ENCODE results near the gene DBP. TPM values are rescaled to one million over a fixed set of nuclear protein-coding genes. Genes with fewer than 3 reads are reported as not detected.

DBP gene
- total and polyA plus RNA-seq, 10 of the 15 experiments (the other 5 are each of a cell fraction or from before 2014, with no cell fraction given) = 2.0 to 10.6 (median 6.9) TPM

DNA sequence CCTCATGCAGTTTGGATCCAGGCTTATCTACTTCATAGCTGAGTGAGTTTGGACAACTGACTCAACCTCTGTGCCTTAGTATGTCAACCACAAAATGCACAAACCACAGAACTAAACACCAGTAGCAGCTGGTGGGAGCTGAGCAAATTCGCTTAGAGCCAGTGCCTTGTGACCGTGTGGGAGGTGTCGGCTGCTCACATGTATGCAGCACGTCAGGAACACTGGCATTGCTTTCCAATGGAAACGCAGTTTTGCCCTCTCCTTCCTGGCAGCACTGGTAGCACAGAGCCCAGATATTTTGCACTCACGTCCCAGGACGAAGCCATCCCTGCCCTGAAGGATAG lies 43.9 kb upstream of the DBP start:
- ATAC-seq (peak; percentile 67), FAIRE-seq (no peak), DNase-seq (ENCODE audit: low read depth, low spot score) (no peak)
- whole genome bisulfite sequencing (ENCODE audit: insufficient coverage, insufficient replicate concordance, low lambda C conversion rate, missing lambda C conversion rate) = 14% methylated on average over 7 of the region's 7 CpGs
- RAD21 ChIA-PET (ENCODE audit: unreplicated experiment) = no interaction called here
- SMC1A ChIA-PET (ENCODE audit: uncharacterized antibody, unreplicated experiment) = no interaction called here
- no peaks in the 10 kb centered on the region for H3K9me3 ChIP-seq (replicated peaks; ENCODE audit: control insufficient read depth, insufficient read depth, low read length)
- peaks cover 0 to 2% of the 10 kb centered on the region in 2 experiments; a peak in 2 of 4 replicates for H3K27me3 ChIP-seq (replicated peaks in 1 of 2; ENCODE audit: control insufficient read depth in 2 of 2, insufficient read depth in 2 of 2, low read length in 1 of 2)
- H4K20me1 ChIP-seq (ENCODE audit: control insufficient read depth, insufficient read depth) = no peaks in the 10 kb centered on the region
- BruUV-seq (replicated peaks) = no TSS peak
- H3K9ac ChIP-seq (ENCODE audit: control insufficient read depth, insufficient read depth, low read length) = no peak overlapping the region
- H2AFZ ChIP-seq (ENCODE audit: control insufficient read depth, low read depth, low read length) = no peak overlapping the region
- H3K4me2 ChIP-seq (ENCODE audit: control insufficient read depth, insufficient read depth) = no peak overlapping the region
- POLR2A ChIA-PET = interaction anchor here (0.6 to 0.7 kb wide), 2 partner anchors 101 to 968 kb away, joined by 3 to 5 read pairs; no protein-coding TSS in a partner anchor
- intact Hi-C loops (cut with micrococcal nuclease; ENCODE audit: unreplicated experiment) (no loop called here), in situ Hi-C loops (cut with MboI) (no loop called here)
- H3K4me1 ChIP-seq (ENCODE audit: control insufficient read depth, insufficient read depth, low read length) = peaks cover 3% of the 10 kb centered on the region; the same call in 1 of the 2 replicates
- no peak overlapping the region for H3K4me3 ChIP-seq
- CTCF ChIA-PET = interaction anchor here (0.7 kb wide), 1 partner anchor 448 kb away, joined by 3 read pairs; no protein-coding TSS in a partner anchor
- no peaks in the 10 kb centered on the region for H3K36me3 ChIP-seq (ENCODE audit: control insufficient read depth in 2 of 2, insufficient read depth in 2 of 2, low read length in 1 of 2)
- no peaks in the 10 kb centered on the region for H3K79me2 ChIP-seq (ENCODE audit: control insufficient read depth, insufficient read depth, low read length)
- no peak overlapping the region for H3K27ac ChIP-seq (ENCODE audit: control insufficient read depth, insufficient read depth)
- TF ChIP-seq KDM1A (IDR thresholded peaks at IDR 0.05; ENCODE audit: borderline replicate concordance) = no peak
- TF ChIP-seq EGR1 (IDR thresholded peaks at IDR 0.05; ENCODE audit: borderline replicate concordance in 1 of 2, low read depth in 2 of 2, low read length in 2 of 2) = no peak
- no peak for TF ChIP-seq PAX8 (IDR thresholded peaks at IDR 0.05)
- TF ChIP-seq, protein P1, sequence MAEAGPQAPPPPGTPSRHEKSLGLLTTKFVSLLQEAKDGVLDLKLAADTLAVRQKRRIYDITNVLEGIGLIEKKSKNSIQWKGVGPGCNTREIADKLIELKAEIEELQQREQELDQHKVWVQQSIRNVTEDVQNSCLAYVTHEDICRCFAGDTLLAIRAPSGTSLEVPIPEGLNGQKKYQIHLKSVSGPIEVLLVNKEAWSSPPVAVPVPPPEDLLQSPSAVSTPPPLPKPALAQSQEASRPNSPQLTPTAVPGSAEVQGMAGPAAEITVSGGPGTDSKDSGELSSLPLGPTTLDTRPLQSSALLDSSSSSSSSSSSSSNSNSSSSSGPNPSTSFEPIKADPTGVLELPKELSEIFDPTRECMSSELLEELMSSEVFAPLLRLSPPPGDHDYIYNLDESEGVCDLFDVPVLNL (IDR thresholded peaks at IDR 0.05; ENCODE audit: low read depth, low read length) = no peak
- TF ChIP-seq IKZF2 (IDR thresholded peaks at IDR 0.05) = peak; percentile 71 to 76; a peak in 2 of 4 replicates
- TF ChIP-seq NBN (IDR thresholded peaks at IDR 0.05) = no peak; the same call in 1 of the 2 replicates
- TF ChIP-seq RUNX3 (IDR thresholded peaks at IDR 0.05; ENCODE audit: low read length) = peak; percentile 88
- peak; percentile 94 for TF ChIP-seq IKZF1 (conservative IDR thresholded peaks at IDR 0.05)
- TF ChIP-seq NR2F1 (conservative IDR thresholded peaks at IDR 0.05) = 0 out of 2 replicates have a peak, but pooled peaks have one; percentile 56
- TF ChIP-seq DPF2 (IDR thresholded peaks at IDR 0.05) = 0 out of 2 replicates have a peak, but pooled peaks have one; percentile 67
- TF ChIP-seq TCF12 (IDR thresholded peaks at IDR 0.05; ENCODE audit: low read depth, low read length) = peak; percentile 73; the same call in 1 of the 2 replicates
- no peak for TF ChIP-seq BRCA1 (IDR thresholded peaks at IDR 0.05; ENCODE audit: low read depth, low read length)
- TF ChIP-seq BHLHE40 (IDR thresholded peaks at IDR 0.05; ENCODE audit: borderline replicate concordance in 1 of 2, low read depth in 2 of 2, low read length in 1 of 2) = peak; percentile 41 to 79; a peak in 3 of 4 replicates
- TF ChIP-seq, protein P2, sequence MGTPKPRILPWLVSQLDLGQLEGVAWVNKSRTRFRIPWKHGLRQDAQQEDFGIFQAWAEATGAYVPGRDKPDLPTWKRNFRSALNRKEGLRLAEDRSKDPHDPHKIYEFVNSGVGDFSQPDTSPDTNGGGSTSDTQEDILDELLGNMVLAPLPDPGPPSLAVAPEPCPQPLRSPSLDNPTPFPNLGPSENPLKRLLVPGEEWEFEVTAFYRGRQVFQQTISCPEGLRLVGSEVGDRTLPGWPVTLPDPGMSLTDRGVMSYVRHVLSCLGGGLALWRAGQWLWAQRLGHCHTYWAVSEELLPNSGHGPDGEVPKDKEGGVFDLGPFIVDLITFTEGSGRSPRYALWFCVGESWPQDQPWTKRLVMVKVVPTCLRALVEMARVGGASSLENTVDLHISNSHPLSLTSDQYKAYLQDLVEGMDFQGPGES (IDR thresholded peaks at IDR 0.05) = no peak
- peak; percentile 54; the same call in 1 of the 2 replicates for TF ChIP-seq CBFB (IDR thresholded peaks at IDR 0.05; ENCODE audit: low read depth)
- TF ChIP-seq MXI1 (IDR thresholded peaks at IDR 0.05; ENCODE audit: low read depth, low read length) = no peak
- TF ChIP-seq HDGF (IDR thresholded peaks at IDR 0.05) = no peak
- peak; percentile 71; the same call in 1 of the 2 replicates for TF ChIP-seq MTA2 (IDR thresholded peaks at IDR 0.05; ENCODE audit: low read depth)
- no peak for TF ChIP-seq RELA (IDR thresholded peaks at IDR 0.05; ENCODE audit: borderline replicate concordance, partially characterized antibody)
- no peak for TF ChIP-seq SMAD5 (IDR thresholded peaks at IDR 0.05; ENCODE audit: low read depth)
- no peak for TF ChIP-seq NR2C1 (IDR thresholded peaks at IDR 0.05)
- peak; percentile 56 for TF ChIP-seq RAD51 (IDR thresholded peaks at IDR 0.05)
- TF ChIP-seq POLR2A (IDR thresholded peaks at IDR 0.05; ENCODE audit: low read depth, low read length) = no peak
- TF ChIP-seq CREM (IDR thresholded peaks at IDR 0.05; ENCODE audit: low read depth) = no peak
- no peak for TF ChIP-seq HCFC1 (IDR thresholded peaks at IDR 0.05; ENCODE audit: low read length)
- no peak for TF ChIP-seq NFYA (IDR thresholded peaks at IDR 0.05; ENCODE audit: borderline replicate concordance, low read depth, low read length)
- TF ChIP-seq ETV6 (conservative IDR thresholded peaks at IDR 0.05 in 1 of 2, IDR thresholded peaks at IDR 0.05 in 1 of 2; ENCODE audit: borderline replicate concordance in 1 of 2, low read depth in 1 of 2) = no peak
- TF ChIP-seq MYB (IDR thresholded peaks at IDR 0.05; ENCODE audit: borderline replicate concordance, low read depth, low read length) = no peak
- no peak for TF ChIP-seq TBL1XR1 (IDR thresholded peaks at IDR 0.05; ENCODE audit: low read depth, low read length)
